H9 (cell line): Measurements from ENCODE around the gene ASTN2. TPM values are rescaled to one million over a fixed set of nuclear protein-coding genes. Genes with fewer than 3 reads are reported as not detected.

Source experiments
- DNase-seq: peaks from one replicate; pipeline ENCODE4 v3.0.0-alpha.2; 2017
- H2AFZ ChIP-seq: one replicate; pipeline ENCODE4 v1.6.1; 2013; ENCODE audit warnings: mild to moderate bottlenecking, low read length, control low read depth, moderate library complexity
- H2AK5ac ChIP-seq: 2 replicates; pipeline ENCODE4 v1.6.1; 2013; ENCODE audit warnings: low read length, control low read depth, mixed read lengths; ENCODE audit not compliant: insufficient read length
- H2BK120ac ChIP-seq: one replicate; pipeline ENCODE4 v1.6.1; 2013; ENCODE audit warnings: low read depth, mild to moderate bottlenecking, low read length, control low read depth, inconsistent platforms; ENCODE audit not compliant: poor library complexity, severe bottlenecking
- H2BK12ac ChIP-seq: 2 replicates; pipeline ENCODE4 v1.6.1; 2013; ENCODE audit warnings: low read length, control low read depth, mixed read lengths, low read depth; ENCODE audit not compliant: insufficient read length
- H2BK15ac ChIP-seq: 2 replicates; pipeline ENCODE4 v1.6.1; 2013; ENCODE audit warnings: low read depth, low read length, control low read depth
- H2BK20ac ChIP-seq: one replicate; pipeline ENCODE4 v1.6.1; 2013; ENCODE audit warnings: low read depth, mild to moderate bottlenecking, low read length, control low read depth, inconsistent platforms; ENCODE audit not compliant: poor library complexity, severe bottlenecking
- H2BK5ac ChIP-seq: 2 replicates; pipeline ENCODE4 v1.6.1; 2013; ENCODE audit warnings: low read length, control low read depth, mixed read lengths; ENCODE audit not compliant: insufficient read length
- H3K14ac ChIP-seq: 2 replicates; pipeline ENCODE4 v1.6.1; 2013; ENCODE audit warnings: low read length, control low read depth; ENCODE audit not compliant: insufficient read depth
- H3K18ac ChIP-seq: 2 replicates; pipeline ENCODE4 v1.6.1; 2013; ENCODE audit warnings: low read depth, mild to moderate bottlenecking, mixed read lengths, low read length, control low read depth; ENCODE audit not compliant: insufficient read length
- H3K23ac ChIP-seq: 2 replicates; pipeline ENCODE4 v1.6.1; 2013; ENCODE audit warnings: low read length, control low read depth, mixed read lengths, low read depth; ENCODE audit not compliant: insufficient read length
- H3K23me2 ChIP-seq: 2 replicates; pipeline ENCODE4 v1.6.1; 2013; ENCODE audit warnings: low read depth, mild to moderate bottlenecking, mixed read lengths, low read length, control low read depth; ENCODE audit not compliant: insufficient read length, poor library complexity, severe bottlenecking
- H3K27ac ChIP-seq: 2 replicates; pipeline ENCODE4 v1.5.1; 2013; ENCODE audit warnings: low read length, control low read depth, mixed read lengths, low read depth; ENCODE audit not compliant: insufficient read length
- H3K27me3 ChIP-seq: 2 replicates; pipeline ENCODE4 v1.6.1; 2013; ENCODE audit warnings: low read length, control low read depth, inconsistent platforms; ENCODE audit not compliant: insufficient read depth
- H3K4ac ChIP-seq: 2 replicates; pipeline ENCODE4 v1.6.1; 2013; ENCODE audit warnings: low read depth, mild to moderate bottlenecking, control low read depth, inconsistent platforms, low read length, moderate library complexity
- H3K4me1 ChIP-seq: 2 replicates; pipeline ENCODE4 v1.6.1; 2013; ENCODE audit warnings: low read length, control low read depth, inconsistent platforms; ENCODE audit not compliant: insufficient read depth
- H3K4me2 ChIP-seq: 2 replicates; pipeline ENCODE4 v1.6.1; 2013; ENCODE audit warnings: low read length, control low read depth, mixed read lengths; ENCODE audit not compliant: insufficient read length, insufficient read depth
- H3K56ac ChIP-seq: 2 replicates; pipeline ENCODE4 v1.6.1; 2013; ENCODE audit warnings: low read depth, mild to moderate bottlenecking, mixed read lengths, low read length, control low read depth; ENCODE audit not compliant: insufficient read length
- H3K79me1 ChIP-seq: 2 replicates; pipeline ENCODE4 v1.6.1; 2013; ENCODE audit warnings: low read depth, mild to moderate bottlenecking, moderate library complexity, low read length, control low read depth, inconsistent platforms; ENCODE audit not compliant: insufficient read depth, poor library complexity, severe bottlenecking
- H3K79me2 ChIP-seq: 2 replicates; pipeline ENCODE4 v1.6.1; 2013; ENCODE audit warnings: low read length, control low read depth, inconsistent platforms; ENCODE audit not compliant: insufficient read depth
- H3K9ac ChIP-seq: 2 replicates; pipeline ENCODE4 v1.6.1; 2013; ENCODE audit warnings: low read length, control low read depth, mixed read lengths; ENCODE audit not compliant: insufficient read length; ENCODE audit errors: extremely low read depth
- H3K9me3 ChIP-seq: one replicate; pipeline ENCODE4 v1.6.1; 2013; ENCODE audit warnings: low read depth, low read length, inconsistent platforms; ENCODE audit not compliant: control insufficient read depth
- H3T11ph ChIP-seq: one replicate; pipeline ENCODE4 v1.6.1; 2013; ENCODE audit warnings: mild to moderate bottlenecking, low read length, control low read depth, inconsistent platforms
- H4K20me1 ChIP-seq: one replicate; pipeline ENCODE4 v1.6.1; 2013; ENCODE audit not compliant: control insufficient read depth, insufficient read length, insufficient read depth
- H4K5ac ChIP-seq: 2 replicates; pipeline ENCODE4 v1.6.1; 2013; ENCODE audit warnings: low read depth, mild to moderate bottlenecking, mixed read lengths, low read length, control low read depth; ENCODE audit not compliant: insufficient read length
- H4K8ac ChIP-seq: replicated peaks from 2 replicates; pipeline ENCODE4 v1.6.1; 2013; ENCODE audit warnings: low read length, control low read depth, mixed read lengths, low read depth; ENCODE audit not compliant: insufficient read length
- H4K91ac ChIP-seq: 2 replicates; pipeline ENCODE4 v1.6.1; 2013; ENCODE audit warnings: low read depth, mild to moderate bottlenecking, moderate library complexity, mixed read lengths, low read length, control low read depth; ENCODE audit not compliant: insufficient read length
- H3K27ac Mint-ChIP-seq, 3 experiments: 2 replicates in 2 of 3; 3 replicates in 1 of 3; pipeline ENCODE4 v1.8.0; 2020 to 2021; ENCODE audit warnings: mixed read lengths in 3 of 3, mild to moderate bottlenecking in 1 of 3, moderate library complexity in 1 of 3
- H3K27me3 Mint-ChIP-seq: 2 replicates; pipeline ENCODE4 v1.8.0; 2021; ENCODE audit warnings: low read depth, mild to moderate bottlenecking, moderate library complexity, mixed read lengths
- H3K36me3 Mint-ChIP-seq, 3 experiments: 2 replicates in 2 of 3; 3 replicates in 1 of 3; pipeline ENCODE4 v1.8.0; 2020 to 2021; ENCODE audit warnings: low read depth in 3 of 3, mixed read lengths in 3 of 3; ENCODE audit not compliant: insufficient read depth in 1 of 3
- H3K4me1 Mint-ChIP-seq, 2 experiments: 2 replicates each; pipeline ENCODE4 v1.8.0; 2020; ENCODE audit warnings: mixed read lengths in 2 of 2
- H3K4me3 Mint-ChIP-seq, 2 experiments: 2 replicates in 1 of 2; 3 replicates in 1 of 2; pipeline ENCODE4 v1.8.0; 2020 to 2021; ENCODE audit warnings: mild to moderate bottlenecking in 2 of 2, mixed read lengths in 2 of 2, moderate library complexity in 1 of 2
- H3K9me3 Mint-ChIP-seq, 2 experiments: 2 replicates in 1 of 2; 3 replicates in 1 of 2; pipeline ENCODE4 v1.8.0; 2020; ENCODE audit warnings: mild to moderate bottlenecking in 2 of 2, mixed read lengths in 2 of 2, moderate library complexity in 1 of 2
- whole genome bisulfite sequencing: extraction: QIAGEN DNeasy Blood & Tissue Kit; methylation state at CpG from one replicate; pipeline ENCODE4 v1.1.7; 2013; ENCODE audit warnings: missing lambda C conversion rate, low lambda C conversion rate, mixed read lengths; ENCODE audit not compliant: insufficient read length; ENCODE audit errors: extremely low coverage; 5-methylcytosine and 5-hydroxymethylcytosine counted together
- total RNA-seq: library from RNA; stranded (reverse); gene quantifications from 2 replicates; pipeline ENCODE4 v1.2.1, GENCODE V29; 2021
- TF ChIP-seq, protein P1 (sequence below): fragments of 200-600 bp; sonication (generic); conservative IDR thresholded peaks from 3 replicates; pipeline ENCODE4 v1.8.0; 2021; ENCODE audit warnings: antibody characterized with exemption, mild to moderate bottlenecking

Gene ASTN2
- total RNA-seq, 1 experiment from 2014 or later = 9.7 TPM

DNA sequence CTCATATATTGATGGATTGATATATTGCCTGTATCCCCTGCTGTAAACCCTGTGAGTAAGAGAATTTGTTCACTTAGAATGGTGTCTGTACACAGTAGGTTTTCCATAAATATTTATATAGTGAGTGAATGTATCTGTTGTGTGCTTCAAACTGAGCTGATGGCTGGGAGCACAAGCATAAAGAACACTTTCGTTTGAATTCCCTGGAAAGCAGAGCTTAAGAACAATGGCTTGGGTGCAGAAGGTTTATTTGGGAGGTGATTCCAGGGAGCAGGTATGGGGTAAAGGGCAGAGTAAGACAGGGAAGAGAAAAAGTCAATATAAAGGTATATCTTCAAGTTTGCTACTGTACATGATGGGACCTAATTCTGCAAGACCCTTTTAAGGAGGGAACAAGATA, 918.7 kb downstream of the ASTN2 start:
- Histone ChIP-seq H3K14ac (no peak overlapping the region), H3K18ac (no peak overlapping the region), H4K20me1 (no peaks in the 10 kb centered on the region), H2AFZ (no peak overlapping the region), H3K56ac (no peak overlapping the region), H3K79me2 (no peaks in the 10 kb centered on the region), H4K8ac (no peak overlapping the region), H3K79me1 (no peaks in the 10 kb centered on the region), H3K4ac (no peak overlapping the region), H2BK120ac (no peak overlapping the region), H3K23ac (no peak overlapping the region), H3K27me3 (no peaks in the 10 kb centered on the region), H3K9ac (no peak overlapping the region), H3K9me3 (no peaks in the 10 kb centered on the region), H4K5ac (no peak overlapping the region), H2AK5ac (no peak overlapping the region), H3K4me2 (no peak overlapping the region), H2BK20ac (no peak overlapping the region), H3K4me1 (no peaks in the 10 kb centered on the region), H2BK12ac (no peak overlapping the region), H4K91ac (no peak overlapping the region), H3K27ac (no peak overlapping the region), H3K23me2 (no peaks in the 10 kb centered on the region), H3T11ph (no peak overlapping the region), H2BK5ac (no peak overlapping the region), H2BK15ac (no peak overlapping the region)
- Mint-ChIP-seq H3K4me3 (no peak overlapping the region), H3K9me3 (no peaks in the 10 kb centered on the region), H3K4me1 (peaks cover 30 to 31% of the 10 kb centered on the region in 2 experiments), H3K27ac (no peak overlapping the region; a peak in 1 of 7 replicates), H3K27me3 (no peaks in the 10 kb centered on the region), H3K36me3 (no peaks in the 10 kb centered on the region)
- WGBS = no CpG with 5 or more reads among the region's 1 CpG
- DNase-seq = no peak
- TF ChIP-seq, protein P1, sequence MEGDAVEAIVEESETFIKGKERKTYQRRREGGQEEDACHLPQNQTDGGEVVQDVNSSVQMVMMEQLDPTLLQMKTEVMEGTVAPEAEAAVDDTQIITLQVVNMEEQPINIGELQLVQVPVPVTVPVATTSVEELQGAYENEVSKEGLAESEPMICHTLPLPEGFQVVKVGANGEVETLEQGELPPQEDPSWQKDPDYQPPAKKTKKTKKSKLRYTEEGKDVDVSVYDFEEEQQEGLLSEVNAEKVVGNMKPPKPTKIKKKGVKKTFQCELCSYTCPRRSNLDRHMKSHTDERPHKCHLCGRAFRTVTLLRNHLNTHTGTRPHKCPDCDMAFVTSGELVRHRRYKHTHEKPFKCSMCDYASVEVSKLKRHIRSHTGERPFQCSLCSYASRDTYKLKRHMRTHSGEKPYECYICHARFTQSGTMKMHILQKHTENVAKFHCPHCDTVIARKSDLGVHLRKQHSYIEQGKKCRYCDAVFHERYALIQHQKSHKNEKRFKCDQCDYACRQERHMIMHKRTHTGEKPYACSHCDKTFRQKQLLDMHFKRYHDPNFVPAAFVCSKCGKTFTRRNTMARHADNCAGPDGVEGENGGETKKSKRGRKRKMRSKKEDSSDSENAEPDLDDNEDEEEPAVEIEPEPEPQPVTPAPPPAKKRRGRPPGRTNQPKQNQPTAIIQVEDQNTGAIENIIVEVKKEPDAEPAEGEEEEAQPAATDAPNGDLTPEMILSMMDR = no peak
